DMS114 treated with DMSO at 0.1 percent for 48 hours (cell line): ENCODE results near the gene FBXO39.
"Not testable (repeated sequence)": the region's sequence is repeated elsewhere in the genome, so short reads cannot be mapped to it uniquely, and the experiment has no call there.

Source experiments
- DNase-seq: peaks from one replicate; lab custom pipeline; 2025; ENCODE audit not compliant: unreplicated experiment; lab: John Stamatoyannopoulos, UW

Gene FBXO39

DNA sequence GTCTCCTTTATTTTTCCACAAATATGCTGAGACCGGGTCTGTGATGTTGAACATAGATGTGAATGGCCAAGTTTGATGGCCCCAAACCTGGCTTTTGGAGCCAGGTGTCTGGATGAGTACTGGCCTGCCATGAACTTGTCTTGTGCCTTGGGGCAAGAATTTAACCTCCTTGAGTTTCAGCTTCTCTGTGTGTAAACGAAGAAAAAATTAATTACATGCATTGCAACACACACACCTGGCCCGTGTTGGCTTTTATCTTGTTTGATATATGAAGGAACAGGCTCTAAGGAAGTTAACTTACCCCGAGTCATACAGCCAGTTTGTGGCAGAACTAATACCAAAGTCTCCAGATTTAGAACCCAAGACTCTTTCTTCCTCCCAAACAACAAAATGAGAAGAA is 13.1 kb downstream of the FBXO39 start:
- no peak for DNase-seq

DNA sequence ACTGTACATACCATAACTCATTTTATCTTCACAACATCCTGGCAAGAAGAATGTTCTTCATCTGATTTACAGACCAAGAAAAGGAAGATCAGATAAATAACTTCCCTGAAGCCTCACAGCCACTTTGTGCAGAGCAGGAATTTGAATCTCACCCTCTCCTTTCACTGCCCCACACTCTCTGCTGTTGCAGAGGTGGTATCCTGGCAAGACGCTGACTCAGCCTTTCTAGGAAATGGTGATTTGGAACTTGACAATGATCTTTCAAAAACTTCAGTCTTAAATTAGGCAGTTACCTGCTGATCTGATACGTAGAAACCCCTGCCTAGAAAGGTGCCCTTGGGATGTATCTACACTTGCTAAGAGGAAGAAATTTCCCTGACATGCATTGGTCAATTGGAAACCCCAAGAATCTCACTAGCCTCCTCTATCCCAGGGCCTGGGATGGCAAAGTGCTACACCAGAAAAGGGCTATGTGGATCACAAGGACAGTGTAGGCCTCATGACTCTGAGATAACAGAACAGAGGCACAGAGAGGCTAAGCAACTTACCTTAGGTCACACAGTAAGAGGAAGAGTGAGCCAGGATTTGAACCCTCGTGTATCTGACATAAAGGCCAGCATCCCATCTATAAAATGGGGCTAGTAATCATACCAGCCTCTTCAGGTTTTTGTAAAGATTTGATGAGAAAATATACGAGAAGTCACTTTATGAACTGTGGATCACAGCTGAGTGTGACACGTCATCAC is 17.9 kb downstream of the FBXO39 start:
- no peak for DNase-seq

DNA sequence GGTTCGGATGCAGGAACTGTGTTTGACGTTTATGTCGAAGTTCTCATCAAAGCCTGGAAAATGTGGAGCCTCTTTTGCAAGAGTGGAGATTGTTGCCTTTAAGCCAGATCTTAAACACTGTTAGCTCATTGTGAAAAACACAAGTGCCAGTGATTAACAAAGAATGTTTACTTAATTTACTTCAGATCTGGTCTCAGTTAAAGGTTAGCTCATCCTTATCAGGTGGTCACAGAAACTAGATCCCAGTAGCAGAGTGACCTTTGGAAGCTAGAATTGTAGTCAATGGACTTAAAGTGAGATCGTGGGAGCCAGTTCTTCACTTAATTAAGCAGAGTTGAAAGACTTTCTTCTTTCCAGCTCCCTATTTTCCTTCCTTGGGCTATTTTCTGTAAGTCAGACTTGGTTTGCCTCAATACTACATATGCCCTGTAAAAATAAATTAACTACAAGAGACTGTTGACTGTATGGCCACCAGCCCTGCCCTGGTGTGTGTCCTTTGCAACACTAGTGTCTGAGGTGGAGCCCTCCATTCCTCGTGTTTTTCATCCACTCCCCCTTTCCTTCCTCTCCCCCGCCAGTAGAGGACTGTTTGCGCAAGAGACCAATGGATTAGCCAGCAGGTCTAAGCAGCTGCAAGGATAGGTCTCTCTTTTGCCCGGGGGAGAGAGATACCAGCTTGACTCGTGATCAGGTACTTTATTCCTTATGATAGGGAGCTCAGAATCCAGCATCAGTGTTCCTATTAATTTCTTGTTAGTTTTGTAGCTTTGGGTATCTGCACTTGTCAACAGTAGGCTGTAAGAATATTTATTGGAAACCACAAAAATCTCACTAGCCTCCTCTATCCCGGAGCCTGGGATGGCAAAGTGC is 20.2 kb downstream of the FBXO39 start:
- no peak for DNase-seq

DNA sequence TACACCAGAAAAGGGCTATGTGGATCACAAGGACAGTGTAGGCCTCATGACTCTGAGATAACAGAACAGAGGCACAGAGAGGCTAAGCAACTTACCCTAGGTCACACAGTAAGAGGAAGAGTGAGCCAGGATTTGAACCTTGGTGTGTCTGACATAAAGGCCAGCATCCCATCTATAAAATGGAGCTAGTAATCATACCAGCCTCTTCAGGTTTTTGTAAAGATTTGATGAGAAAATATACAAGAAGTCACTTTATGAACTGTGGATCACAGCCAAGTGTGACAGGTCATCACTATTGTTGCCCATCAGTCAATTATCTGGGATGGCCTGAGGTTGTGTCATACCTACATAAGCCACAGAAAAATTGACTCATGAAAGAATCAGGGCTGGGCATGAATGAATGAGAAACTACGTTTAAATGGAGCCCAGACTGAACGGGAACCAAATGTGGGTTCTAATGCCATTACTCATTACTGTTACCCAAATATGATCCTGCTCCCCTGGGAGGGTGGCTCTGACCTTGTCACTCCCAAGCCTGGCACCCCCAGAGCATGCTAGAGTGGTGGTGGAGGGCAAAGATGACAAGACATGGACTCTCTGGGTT is 21.0 kb downstream of the FBXO39 start:
- no peak for DNase-seq

DNA sequence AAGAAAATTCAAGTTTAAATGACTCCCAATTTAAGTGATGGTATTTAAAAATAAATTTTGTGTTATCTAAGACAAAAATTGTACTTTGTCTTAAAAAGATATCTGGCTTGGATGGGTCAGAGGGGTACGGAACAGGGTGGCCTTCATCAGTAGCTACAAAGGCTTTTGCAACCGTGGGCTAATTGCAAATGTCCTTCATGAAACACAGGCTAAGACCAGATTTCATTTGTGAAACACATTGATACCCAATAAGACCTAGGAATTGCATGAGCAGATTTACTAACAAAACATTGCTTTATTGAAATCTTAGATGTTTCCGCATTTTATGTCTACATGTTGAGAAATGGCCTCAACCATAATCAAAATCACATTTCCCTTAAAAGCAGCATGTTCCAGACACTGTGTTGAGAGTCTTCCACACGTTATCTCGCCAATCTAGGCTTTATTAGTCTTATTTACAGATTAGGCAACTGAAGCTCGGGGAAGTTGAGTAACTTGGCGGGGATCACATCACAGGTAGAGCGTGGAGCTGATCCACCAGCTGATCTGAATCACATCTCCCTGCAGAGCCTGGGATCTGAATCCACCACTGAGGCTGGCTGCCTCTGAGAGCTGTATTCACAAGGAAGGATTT is 21.8 kb downstream of the FBXO39 start:
- DNase-seq: no peak

DNA sequence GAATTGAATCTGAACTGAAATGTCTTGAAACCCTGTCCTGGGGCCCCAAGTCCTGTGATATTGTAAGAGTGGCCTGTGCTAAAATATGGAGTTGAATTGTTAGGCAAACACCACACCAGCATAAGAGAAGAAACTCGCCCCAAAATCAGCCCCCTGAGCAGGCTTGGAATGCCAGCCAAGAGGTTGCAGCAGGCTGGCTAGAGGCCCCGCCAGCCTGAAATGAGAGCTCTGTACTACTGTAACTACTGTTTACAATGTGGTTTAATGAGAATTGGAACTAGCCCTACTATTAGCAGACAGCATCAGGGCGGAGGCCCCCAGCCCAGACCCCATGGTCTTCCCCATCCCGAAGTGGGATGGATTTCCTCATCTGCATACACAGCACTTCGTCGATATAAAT is 23.7 kb downstream of the FBXO39 start:
- DNase-seq: no peak

DNA sequence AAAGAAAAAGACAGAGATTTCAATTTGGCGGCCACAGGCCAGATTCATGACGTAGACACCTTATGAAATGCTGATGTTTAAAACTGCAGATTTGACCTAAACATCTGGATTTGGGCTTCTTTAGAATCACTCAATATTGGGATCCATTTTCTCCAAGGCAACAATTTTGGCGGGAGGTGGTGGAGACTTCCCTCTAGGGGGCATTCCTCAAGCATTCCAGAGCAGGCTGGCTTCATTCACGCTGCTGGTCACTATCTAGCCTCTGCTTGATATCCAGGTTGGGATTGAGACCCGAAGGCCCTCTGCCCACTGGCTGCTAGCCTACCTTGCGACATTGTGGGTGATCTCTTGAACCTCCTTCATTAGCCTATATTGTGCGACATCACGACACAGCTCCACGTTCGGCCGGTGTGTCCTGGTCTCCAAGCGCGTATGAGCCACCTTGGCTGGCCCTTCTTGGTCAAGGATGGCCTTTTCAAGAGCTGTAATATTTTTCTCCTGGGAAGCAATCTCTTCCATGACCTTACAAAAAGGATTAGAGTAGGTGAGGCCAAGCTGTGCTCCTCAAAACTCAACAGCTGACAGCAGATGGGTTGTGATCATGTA is 24.5 kb downstream of the FBXO39 start:
- DNase-seq: no peak

DNA sequence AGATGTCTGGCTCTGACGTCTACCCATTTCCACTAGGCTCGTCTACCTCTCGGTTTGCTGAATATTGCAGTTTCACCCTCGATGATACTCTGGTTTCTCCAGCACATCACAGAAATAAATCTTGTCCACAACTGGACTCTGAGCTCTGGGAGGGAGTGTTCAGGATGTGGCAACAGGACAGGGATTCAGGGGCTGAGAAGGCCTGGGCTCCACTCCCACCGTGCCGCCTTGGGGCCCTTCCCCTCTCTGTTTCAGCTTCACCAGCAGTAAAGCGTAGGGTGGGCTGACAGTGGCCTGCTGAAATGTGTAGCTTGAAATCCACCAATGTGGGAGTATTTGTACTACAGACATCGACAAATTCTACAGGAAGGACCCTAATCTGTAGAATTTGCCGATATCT is 35.5 kb downstream of the FBXO39 start:
- no peak for DNase-seq

DNA sequence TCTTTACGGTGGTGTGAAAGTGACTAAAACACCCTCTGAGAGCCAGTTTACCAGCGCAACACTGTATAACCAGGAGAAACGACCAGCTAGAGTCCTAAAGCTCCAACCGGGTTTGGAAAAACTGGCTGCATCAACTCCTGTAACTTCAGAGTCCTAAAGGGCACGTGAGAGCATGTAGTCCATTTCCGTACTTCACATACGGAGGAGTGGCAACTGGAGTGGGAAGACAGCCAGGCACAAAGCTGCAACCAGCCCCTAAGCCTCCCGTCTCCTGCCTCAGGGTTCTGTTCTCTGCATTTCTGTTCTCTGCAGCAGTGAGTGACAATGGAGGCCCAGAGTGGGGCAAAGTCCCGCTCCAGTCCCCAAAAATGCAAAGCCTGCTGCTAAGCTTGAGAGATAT is 36.3 kb downstream of the FBXO39 start:
- no peak for DNase-seq

DNA sequence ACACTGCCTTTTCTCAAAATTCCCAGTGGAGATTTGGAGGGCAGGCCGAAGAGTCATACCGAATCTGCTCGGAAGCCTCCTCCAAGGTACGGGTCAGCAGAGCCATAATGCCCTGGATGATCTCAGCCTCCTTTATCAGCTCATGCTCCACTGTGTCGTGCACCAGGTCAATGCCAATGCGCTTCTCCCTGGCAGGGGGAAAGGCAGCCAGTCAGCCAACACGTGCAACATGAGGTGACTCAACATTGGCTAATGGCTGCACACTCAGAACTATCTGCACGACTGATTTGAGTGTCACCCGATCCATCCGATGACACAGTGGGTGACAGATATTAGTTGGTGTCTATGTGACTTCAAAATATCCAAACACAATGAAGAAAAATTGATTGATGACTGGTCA is 39.8 kb downstream of the FBXO39 start:
- no peak for DNase-seq

DNA sequence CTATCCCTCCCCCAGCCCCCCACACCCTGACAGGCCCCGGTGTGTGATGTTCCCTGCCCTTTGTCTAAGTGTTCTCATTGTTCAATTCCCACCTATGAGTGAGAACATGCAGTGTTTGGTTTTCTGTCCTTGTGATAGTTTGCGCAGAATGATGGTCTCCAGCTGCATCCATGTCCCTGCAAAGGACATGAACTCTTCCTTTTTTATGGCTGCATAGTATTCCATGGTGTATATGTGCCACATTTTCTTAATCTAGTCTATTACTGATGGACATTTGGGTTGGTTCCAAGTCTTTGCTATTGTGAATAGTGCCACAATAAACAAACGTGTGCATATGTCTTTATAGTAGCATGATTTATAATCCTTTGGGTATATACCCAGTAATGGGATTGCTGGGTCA is 40.4 kb downstream of the FBXO39 start:
- not testable (repeated sequence) for DNase-seq

DNA sequence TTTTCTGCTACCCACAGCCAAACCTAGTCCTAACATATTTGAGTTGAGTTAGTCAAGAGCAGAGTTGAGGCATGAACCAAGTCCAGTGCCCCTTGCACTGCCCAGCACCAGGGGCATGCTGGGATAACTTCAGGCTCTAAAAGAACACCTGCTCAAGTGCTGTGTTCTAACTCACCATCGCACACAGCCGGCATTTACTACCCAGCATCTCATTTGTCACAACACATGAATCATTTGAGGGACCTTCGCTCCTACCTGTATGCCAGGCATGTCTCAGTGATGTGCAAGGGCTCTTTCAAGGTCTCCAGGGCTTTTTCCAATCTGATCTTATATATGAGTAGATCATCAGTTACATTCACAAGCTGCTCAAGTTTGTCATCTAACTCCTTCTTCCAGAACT is 42.9 kb downstream of the FBXO39 start:
- no peak for DNase-seq

DNA sequence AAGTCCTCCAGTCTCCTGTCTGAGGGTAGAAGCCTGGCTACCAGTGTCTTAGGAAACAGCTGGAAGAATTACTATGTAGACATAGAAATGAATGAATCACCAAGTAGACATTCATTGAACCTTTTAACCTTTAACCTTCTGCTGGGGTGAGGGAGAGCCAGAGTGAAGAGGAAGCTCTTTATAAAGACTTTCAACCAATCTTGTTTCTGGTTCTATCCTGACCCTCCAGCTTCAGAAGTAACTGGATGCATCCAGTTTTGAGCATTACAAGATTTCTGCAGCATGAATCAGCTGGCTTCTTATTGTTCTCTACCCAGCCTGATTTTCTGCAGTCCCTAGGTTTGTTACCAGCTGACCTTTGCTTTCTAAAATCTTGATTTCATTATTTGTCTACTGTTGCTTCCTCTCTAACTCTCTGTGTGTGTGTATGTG is 47.0 kb downstream of the FBXO39 start:
- DNase-seq: no peak

DNA sequence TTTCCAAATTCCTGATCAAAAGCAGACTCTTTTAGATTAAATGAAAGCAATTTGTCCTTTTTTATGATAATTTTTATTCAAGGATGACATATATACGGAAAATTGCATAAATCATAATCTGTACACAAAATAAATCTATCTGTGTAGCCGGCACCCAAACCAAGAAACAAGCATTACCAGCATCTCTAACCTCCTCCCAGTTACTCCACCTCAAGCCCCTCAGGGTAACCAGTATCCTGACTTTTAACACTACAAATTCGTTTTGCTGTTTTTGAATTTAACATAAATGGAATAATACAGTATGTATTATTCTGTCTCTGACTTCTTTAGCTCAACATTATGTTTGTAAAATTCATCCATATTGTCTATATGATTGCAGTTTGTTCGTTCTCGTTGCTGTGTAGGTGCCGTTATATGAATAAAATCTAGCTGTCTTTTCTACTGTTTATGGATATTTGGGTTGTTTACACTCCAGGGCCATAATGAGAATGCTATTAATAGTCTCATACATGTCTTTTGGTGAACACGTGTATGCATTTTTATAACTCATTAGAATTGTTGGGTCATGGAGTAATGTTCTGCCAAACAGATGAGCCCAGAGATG is 54.5 kb downstream of the FBXO39 start:
- DNase-seq: no peak

DNA sequence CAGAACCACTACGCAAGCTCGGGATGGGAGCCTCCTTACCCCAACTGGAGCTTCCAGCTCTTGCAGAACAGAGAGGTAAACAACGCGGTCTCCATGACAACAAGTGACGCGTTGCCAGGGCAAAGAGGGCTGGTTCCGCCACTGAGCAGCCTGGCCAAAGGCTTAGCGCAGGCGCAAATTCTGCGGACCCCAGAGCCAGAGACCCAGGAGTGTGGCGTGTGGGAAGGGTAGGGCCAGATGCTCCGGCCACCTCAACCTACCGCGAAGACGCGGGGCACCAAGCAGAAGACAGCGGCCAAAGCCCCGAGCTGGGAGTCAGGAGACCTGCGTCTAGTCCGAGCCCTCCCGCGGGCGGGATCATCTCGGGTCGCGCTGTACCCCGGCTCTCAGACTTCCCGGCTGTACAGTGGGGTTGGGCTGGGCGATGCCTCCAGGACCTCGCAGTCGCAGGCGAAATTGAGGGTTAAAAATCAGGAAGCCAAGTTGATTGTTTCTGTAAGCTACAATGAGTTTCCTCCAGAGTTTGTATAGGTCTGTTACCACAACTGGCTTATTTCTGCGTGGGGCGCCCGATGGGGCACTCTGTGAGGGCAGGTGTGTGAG is 55.7 kb downstream of the FBXO39 start, which contains the start of gene TEKT1:
TEKT1 (minus strand) TSS at position 69 of the 603 bp plus-strand sequence. CDS start 1,353 bp downstream, outside the sequence.
- peak; percentile 64 for DNase-seq
